Gastrocnemius medialis (tissue), 4 donors: ENCODE data around the gene TYSND1.

ENCODE experiments used
- POLR2A ChIP-seq, 2 donors: fragments of 450-650 bp; IDR thresholded peaks; one replicate each; pipeline ENCODE4 v1.6.1; 2017; ENCODE audit warnings: antibody characterized with exemption in 2 of 2, mild to moderate bottlenecking in 2 of 2, moderate library complexity in 2 of 2
- TF ChIP-seq, protein P1 (sequence below), 5 experiments: fragments of 450-650 bp in 3 of 5; fragments of 200-600 bp in 2 of 5; sonication (generic) in 2 of 5; IDR thresholded peaks in 4 of 5; conservative IDR thresholded peaks in 1 of 5; 1 replicate in 4 of 5; 2 replicates in 1 of 5; pipeline ENCODE4 v1.5.1; 2016 to 2019; ENCODE audit warnings: antibody characterized with exemption in 5 of 5, mild to moderate bottlenecking in 3 of 5, moderate library complexity in 3 of 5

- TF ChIP-seq, protein P1, sequence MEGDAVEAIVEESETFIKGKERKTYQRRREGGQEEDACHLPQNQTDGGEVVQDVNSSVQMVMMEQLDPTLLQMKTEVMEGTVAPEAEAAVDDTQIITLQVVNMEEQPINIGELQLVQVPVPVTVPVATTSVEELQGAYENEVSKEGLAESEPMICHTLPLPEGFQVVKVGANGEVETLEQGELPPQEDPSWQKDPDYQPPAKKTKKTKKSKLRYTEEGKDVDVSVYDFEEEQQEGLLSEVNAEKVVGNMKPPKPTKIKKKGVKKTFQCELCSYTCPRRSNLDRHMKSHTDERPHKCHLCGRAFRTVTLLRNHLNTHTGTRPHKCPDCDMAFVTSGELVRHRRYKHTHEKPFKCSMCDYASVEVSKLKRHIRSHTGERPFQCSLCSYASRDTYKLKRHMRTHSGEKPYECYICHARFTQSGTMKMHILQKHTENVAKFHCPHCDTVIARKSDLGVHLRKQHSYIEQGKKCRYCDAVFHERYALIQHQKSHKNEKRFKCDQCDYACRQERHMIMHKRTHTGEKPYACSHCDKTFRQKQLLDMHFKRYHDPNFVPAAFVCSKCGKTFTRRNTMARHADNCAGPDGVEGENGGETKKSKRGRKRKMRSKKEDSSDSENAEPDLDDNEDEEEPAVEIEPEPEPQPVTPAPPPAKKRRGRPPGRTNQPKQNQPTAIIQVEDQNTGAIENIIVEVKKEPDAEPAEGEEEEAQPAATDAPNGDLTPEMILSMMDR (IDR thresholded peaks at IDR 0.05 in 4 of 5, conservative IDR thresholded peaks at IDR 0.05 in 1 of 5) = no peak
- TF ChIP-seq POLR2A (IDR thresholded peaks at IDR 0.05) = no peak
Observed at GRCh38 chr10:70188768-70189167, 42.3 kb upstream of the TYSND1 start.
